ENCODE results near the gene MUC3A.

The MUC3A gene

DNA sequence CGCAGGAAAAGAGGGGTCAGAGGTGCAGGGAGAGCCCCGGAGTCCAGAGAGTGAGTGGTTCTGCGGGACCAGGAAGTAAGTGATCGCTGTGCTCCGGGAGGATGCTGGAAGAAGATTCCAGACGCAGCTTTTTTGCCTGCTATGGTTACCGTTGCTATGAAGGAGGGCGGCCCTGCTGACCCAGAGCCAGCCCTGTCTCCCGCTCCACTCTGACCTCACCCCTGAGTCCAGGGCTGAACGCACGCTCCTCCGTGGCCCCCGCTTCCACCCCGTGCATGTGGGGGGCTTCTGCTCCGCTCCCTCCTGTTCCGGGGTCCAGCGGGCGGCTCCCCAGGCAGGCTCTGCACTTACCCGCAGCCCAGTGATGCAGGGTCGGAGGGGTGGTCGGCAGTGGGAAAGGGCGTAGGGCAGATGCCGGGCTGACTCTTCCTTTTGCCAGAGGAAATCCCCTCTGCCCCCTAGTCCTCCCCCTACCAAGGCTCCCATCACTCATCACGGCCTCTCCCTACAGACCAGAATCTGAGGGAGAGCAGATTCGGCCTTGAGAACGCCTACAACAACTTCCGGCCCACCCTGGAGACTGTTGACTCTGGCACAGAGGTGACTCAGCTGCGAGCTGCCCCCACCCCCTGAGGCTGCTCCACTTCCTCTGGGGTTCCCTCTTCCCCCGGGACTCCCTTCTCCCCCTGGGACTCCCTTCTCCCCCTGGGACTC lies 67.9 kb downstream of the MUC3A start:
- ChIA-PET POLR2A (no interaction called here), CTCF (no interaction called here)
- Histone ChIP-seq H3K4me3 (ENCODE audit: low read depth, low read length) (peak overlapping the region; percentile 35), H3K36me3 (ENCODE audit: control insufficient read depth in 2 of 2, insufficient read depth in 1 of 2, low read length in 2 of 2) (no peaks in the 10 kb centered on the region), H3K4me1 (ENCODE audit: control insufficient read depth, insufficient read depth, low read length) (no peaks in the 10 kb centered on the region), H3K9me3 (ENCODE audit: control insufficient read depth, insufficient read depth, low read depth, low read length) (no peaks in the 10 kb centered on the region), H3K27ac (ENCODE audit: extremely low read depth, low read depth, low read length) (no peak overlapping the region)
- peak; percentile 65 for TF ChIP-seq WT1 (tag by site-specific recombination; IDR thresholded peaks at IDR 0.05)
- TF ChIP-seq ZNF223 (tag by site-specific recombination; IDR thresholded peaks at IDR 0.05) = no peak
- no peak for TF ChIP-seq SCRT1 (tag by site-specific recombination; IDR thresholded peaks at IDR 0.05; ENCODE audit: borderline replicate concordance)
- peak; percentile 89; the same call in 1 of the 2 replicates for TF ChIP-seq ZNF394 (tag by site-specific recombination; IDR thresholded peaks at IDR 0.05; ENCODE audit: borderline replicate concordance)
- TF ChIP-seq ZNF658 (tag by site-specific recombination; IDR thresholded peaks at IDR 0.05) = no peak
- no peak for TF ChIP-seq ZNF23 (tag by site-specific recombination; IDR thresholded peaks at IDR 0.05; ENCODE audit: borderline replicate concordance)
- TF ChIP-seq ZNF324 (tag by site-specific recombination; IDR thresholded peaks at IDR 0.05) = no peak
- peak; percentile 90; the same call in 1 of the 2 replicates for TF ChIP-seq ZNF600 (tag by site-specific recombination; IDR thresholded peaks at IDR 0.05)
- no peak for TF ChIP-seq HOXA7 (CRISPR knock-in tag; IDR thresholded peaks at IDR 0.05; ENCODE audit: borderline replicate concordance)
- peak; percentile 61 for TF ChIP-seq ZIC2 (tag by site-specific recombination; IDR thresholded peaks at IDR 0.05)
- peak; percentile 38; the same call in 1 of the 2 replicates for TF ChIP-seq ZBTB17 (tag by site-specific recombination; IDR thresholded peaks at IDR 0.05)
- no peak for TF ChIP-seq HIC1 (tag by site-specific recombination; IDR thresholded peaks at IDR 0.05)
- TF ChIP-seq ZNF530 (tag by site-specific recombination; IDR thresholded peaks at IDR 0.05; ENCODE audit: low read depth) = no peak
- TF ChIP-seq, protein P1, sequence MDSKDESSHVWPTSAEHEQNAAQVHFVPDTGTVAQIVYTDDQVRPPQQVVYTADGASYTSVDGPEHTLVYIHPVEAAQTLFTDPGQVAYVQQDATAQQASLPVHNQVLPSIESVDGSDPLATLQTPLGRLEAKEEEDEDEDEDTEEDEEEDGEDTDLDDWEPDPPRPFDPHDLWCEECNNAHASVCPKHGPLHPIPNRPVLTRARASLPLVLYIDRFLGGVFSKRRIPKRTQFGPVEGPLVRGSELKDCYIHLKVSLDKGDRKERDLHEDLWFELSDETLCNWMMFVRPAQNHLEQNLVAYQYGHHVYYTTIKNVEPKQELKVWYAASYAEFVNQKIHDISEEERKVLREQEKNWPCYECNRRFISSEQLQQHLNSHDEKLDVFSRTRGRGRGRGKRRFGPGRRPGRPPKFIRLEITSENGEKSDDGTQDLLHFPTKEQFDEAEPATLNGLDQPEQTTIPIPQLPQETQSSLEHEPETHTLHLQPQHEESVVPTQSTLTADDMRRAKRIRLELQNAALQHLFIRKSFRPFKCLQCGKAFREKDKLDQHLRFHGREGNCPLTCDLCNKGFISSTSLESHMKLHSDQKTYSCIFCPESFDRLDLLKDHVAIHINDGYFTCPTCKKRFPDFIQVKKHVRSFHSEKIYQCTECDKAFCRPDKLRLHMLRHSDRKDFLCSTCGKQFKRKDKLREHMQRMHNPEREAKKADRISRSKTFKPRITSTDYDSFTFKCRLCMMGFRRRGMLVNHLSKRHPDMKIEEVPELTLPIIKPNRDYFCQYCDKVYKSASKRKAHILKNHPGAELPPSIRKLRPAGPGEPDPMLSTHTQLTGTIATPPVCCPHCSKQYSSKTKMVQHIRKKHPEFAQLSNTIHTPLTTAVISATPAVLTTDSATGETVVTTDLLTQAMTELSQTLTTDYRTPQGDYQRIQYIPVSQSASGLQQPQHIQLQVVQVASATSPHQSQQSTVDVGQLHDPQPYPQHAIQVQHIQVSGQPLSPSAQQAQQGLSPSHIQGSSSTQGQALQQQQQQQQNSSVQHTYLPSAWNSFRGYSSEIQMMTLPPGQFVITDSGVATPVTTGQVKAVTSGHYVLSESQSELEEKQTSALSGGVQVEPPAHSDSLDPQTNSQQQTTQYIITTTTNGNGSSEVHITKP (tag by site-specific recombination; IDR thresholded peaks at IDR 0.05) = peak; percentile 51; the same call in 1 of the 2 replicates
- no peak for TF ChIP-seq IKZF3 (tag by site-specific recombination; IDR thresholded peaks at IDR 0.05)
- TF ChIP-seq GLIS2 (tag by site-specific recombination; IDR thresholded peaks at IDR 0.05) = peak; percentile 65
- TF ChIP-seq ZNF10 (tag by site-specific recombination; IDR thresholded peaks at IDR 0.05) = no peak
- peak; percentile 90 for TF ChIP-seq GLIS1 (tag by site-specific recombination; IDR thresholded peaks at IDR 0.05)
- TF ChIP-seq ZNF664 (tag by site-specific recombination; IDR thresholded peaks at IDR 0.05) = no peak
- no peak for TF ChIP-seq ZNF449 (tag by site-specific recombination; IDR thresholded peaks at IDR 0.05)
- TF ChIP-seq ZNF701 (tag by site-specific recombination; IDR thresholded peaks at IDR 0.05) = no peak
- TF ChIP-seq ZNF518A (tag by site-specific recombination; conservative IDR thresholded peaks at IDR 0.05; ENCODE audit: low read depth) = 0 out of 2 replicates have a peak, but pooled peaks have one; percentile 22
- no peak for TF ChIP-seq HOXD13 (CRISPR knock-in tag; IDR thresholded peaks at IDR 0.05; ENCODE audit: borderline replicate concordance)
- TF ChIP-seq ZNF398 (tag by site-specific recombination; IDR thresholded peaks at IDR 0.05) = peak; percentile 80

Measured in HEK293 (cell line).